HG03565 (cell line): ENCODE data around the gene CNDP1.

ENCODE experiments used
- ATAC-seq: cut with Tn5 transposase; IDR thresholded peaks from one replicate; pipeline ENCODE4 v1.9.1; 2021; ENCODE audit warnings: mild to moderate bottlenecking, moderate library complexity; ENCODE audit not compliant: unreplicated experiment

CNDP1 gene

GRCh38 chr18:74622072-74622471 lies 87.8 kb downstream of the CNDP1 start:
- ATAC-seq: no peak

- no peak for ATAC-seq
Measured at GRCh38 chr18:74623047-74623816, 88.9 kb downstream of the CNDP1 start.

- no peak for ATAC-seq
Measured at GRCh38 chr18:74624466-74624865, 90.2 kb downstream of the CNDP1 start.

- ATAC-seq: no peak
Measured at GRCh38 chr18:74625157-74625556, 90.9 kb downstream of the CNDP1 start.

- no peak for ATAC-seq
Measured at GRCh38 chr18:74626049-74626874, 92.0 kb downstream of the CNDP1 start.

GRCh38 chr18:74630804-74631203 lies 96.5 kb downstream of the CNDP1 start:
- no peak for ATAC-seq

GRCh38 chr18:74631212-74631611 lies 96.9 kb downstream of the CNDP1 start:
- ATAC-seq: no peak

- ATAC-seq: no peak
Measured at GRCh38 chr18:74631623-74632350, 97.5 kb downstream of the CNDP1 start.

GRCh38 chr18:74632351-74632679 lies 98.0 kb downstream of the CNDP1 start:
- no peak for ATAC-seq

GRCh38 chr18:74632856-74633255 lies 98.6 kb downstream of the CNDP1 start:
- ATAC-seq: no peak

GRCh38 chr18:74633652-74634352 lies 99.5 kb downstream of the CNDP1 start:
- no peak for ATAC-seq

- ATAC-seq: no peak
Measured at GRCh38 chr18:74635224-74635975, 101.1 kb downstream of the CNDP1 start.
